HEK293 (cell line): ENCODE measurements around the gene TPM4.
A peak's percentile ranks its signal among the peaks of the same experiment; 100 is the strongest.

Experiments used
- CTCF ChIA-PET: fragments of 350-600 bp; formaldehyde crosslinking; extraction: SDS; loops from one replicate; lab custom pipeline; 2021; ENCODE audit warnings: antibody characterized with exemption; lab: Yijun Ruan, JAX
- POLR2A ChIA-PET: fragments of 300-600 bp; formaldehyde crosslinking; extraction: SDS; loops from one replicate; lab custom pipeline; 2020; ENCODE audit warnings: antibody characterized with exemption, inconsistent platforms; lab: Yijun Ruan, JAX
- H3K27ac ChIP-seq: fragments of 200-500 bp; sonication (Bioruptor generic); 2 replicates; pipeline ENCODE4 v1.5.1; 2014; ENCODE audit warnings: low read depth, low read length, control low read depth, inconsistent platforms; ENCODE audit errors: extremely low read depth
- H3K36me3 ChIP-seq, 2 experiments: fragments of 200-500 bp in 1 of 2; sonication (Bioruptor generic) in 1 of 2; 1 replicate in 1 of 2; 2 replicates in 1 of 2; pipeline ENCODE4 v1.5.1; 2014 to 2017; ENCODE audit warnings: inconsistent platforms in 2 of 2, low read length in 2 of 2; ENCODE audit not compliant: control insufficient read depth in 2 of 2, insufficient read depth in 1 of 2
- H3K4me1 ChIP-seq: fragments of 200-500 bp; sonication (Bioruptor generic); 2 replicates; pipeline ENCODE4 v1.5.1; 2014; ENCODE audit warnings: mild to moderate bottlenecking, low read length, inconsistent platforms; ENCODE audit not compliant: control insufficient read depth, insufficient read depth
- H3K4me3 ChIP-seq: 2 replicates; pipeline ENCODE4 v1.5.1; 2011; ENCODE audit warnings: low read depth, mild to moderate bottlenecking, control low read depth, low read length, moderate library complexity
- H3K9me3 ChIP-seq: fragments of 200-500 bp; sonication (Bioruptor generic); 2 replicates; pipeline ENCODE4 v1.5.1; 2014; ENCODE audit warnings: low read depth, low read length, inconsistent platforms; ENCODE audit not compliant: control insufficient read depth, insufficient read depth
- FEZF1 ChIP-seq: fragments of 450-650 bp; formaldehyde crosslinking; IDR thresholded peaks from 2 replicates; pipeline ENCODE4 v1.5.1; 2016; ENCODE audit warnings: missing biosample characterization, missing genetic modification characterization
- REPIN1 ChIP-seq: fragments of 450-650 bp; formaldehyde crosslinking; IDR thresholded peaks from 2 replicates; pipeline ENCODE4 v1.5.1; 2017; ENCODE audit warnings: missing biosample characterization, missing genetic modification characterization, low read depth
- TSHZ1 ChIP-seq: fragments of 450-650 bp; formaldehyde crosslinking; IDR thresholded peaks from 2 replicates; pipeline ENCODE4 v1.5.1; 2016; ENCODE audit warnings: missing biosample characterization, missing genetic modification characterization, borderline replicate concordance
- ZBTB11 ChIP-seq: fragments of 450-650 bp; formaldehyde crosslinking; conservative IDR thresholded peaks from 2 replicates; pipeline ENCODE4 v1.5.1; 2016; ENCODE audit warnings: low read depth, missing biosample characterization, missing genetic modification characterization
- ZFHX2 ChIP-seq: fragments of 450-650 bp; formaldehyde crosslinking; conservative IDR thresholded peaks from 2 replicates; pipeline ENCODE4 v1.5.1; 2016; ENCODE audit warnings: missing biosample characterization, missing genetic modification characterization
- ZFP3 ChIP-seq: fragments of 450-650 bp; formaldehyde crosslinking; IDR thresholded peaks from 2 replicates; pipeline ENCODE4 v1.5.1; 2016; ENCODE audit warnings: low read depth, missing biosample characterization, missing genetic modification characterization
- ZFP41 ChIP-seq: fragments of 450-650 bp; formaldehyde crosslinking; IDR thresholded peaks from 2 replicates; pipeline ENCODE4 v1.5.1; 2016; ENCODE audit warnings: missing biosample characterization, missing genetic modification characterization, borderline replicate concordance
- ZNF157 ChIP-seq: fragments of 450-650 bp; formaldehyde crosslinking; IDR thresholded peaks from 2 replicates; pipeline ENCODE4 v1.5.1; 2016; ENCODE audit warnings: missing biosample characterization, missing genetic modification characterization
- ZNF280D ChIP-seq: fragments of 450-650 bp; formaldehyde crosslinking; IDR thresholded peaks from 2 replicates; pipeline ENCODE4 v1.5.1; 2016; ENCODE audit warnings: missing biosample characterization, missing genetic modification characterization
- ZNF292 ChIP-seq: fragments of 450-650 bp; formaldehyde crosslinking; IDR thresholded peaks from 2 replicates; pipeline ENCODE4 v1.5.1; 2016; ENCODE audit warnings: low read depth, missing biosample characterization, missing genetic modification characterization, borderline replicate concordance
- ZNF350 ChIP-seq: fragments of 450-650 bp; formaldehyde crosslinking; IDR thresholded peaks from 2 replicates; pipeline ENCODE4 v1.5.0; 2017; ENCODE audit warnings: missing biosample characterization, mild to moderate bottlenecking, missing genetic modification characterization
- ZNF423 ChIP-seq: fragments of 450-650 bp; formaldehyde crosslinking; IDR thresholded peaks from 2 replicates; pipeline ENCODE4 v1.5.1; 2016; ENCODE audit warnings: missing biosample characterization, missing genetic modification characterization
- ZNF426 ChIP-seq: fragments of 450-650 bp; formaldehyde crosslinking; IDR thresholded peaks from 2 replicates; pipeline ENCODE4 v1.5.1; 2017; ENCODE audit warnings: missing biosample characterization, missing genetic modification characterization, mild to moderate bottlenecking, inconsistent platforms, moderate library complexity
- ZNF488 ChIP-seq: fragments of 450-650 bp; formaldehyde crosslinking; IDR thresholded peaks from 2 replicates; pipeline ENCODE4 v1.5.1; 2016; ENCODE audit warnings: missing biosample characterization, missing genetic modification characterization
- ZNF623 ChIP-seq: fragments of 450-650 bp; formaldehyde crosslinking; IDR thresholded peaks from 2 replicates; pipeline ENCODE4 v1.5.1; 2016; ENCODE audit warnings: missing biosample characterization, missing genetic modification characterization
- ZNF624 ChIP-seq: fragments of 450-650 bp; formaldehyde crosslinking; IDR thresholded peaks from 2 replicates; pipeline ENCODE4 v1.5.1; 2017; ENCODE audit warnings: missing biosample characterization, missing genetic modification characterization
- ZNF776 ChIP-seq: fragments of 450-650 bp; formaldehyde crosslinking; IDR thresholded peaks from 2 replicates; pipeline ENCODE4 v1.5.0; 2017; ENCODE audit warnings: missing biosample characterization, missing genetic modification characterization, borderline replicate concordance

Gene TPM4

GRCh38 chr19:16134510-16134909 is 58.2 kb downstream of the TPM4 start:
- TF ChIP-seq ZNF776 (tag by site-specific recombination) (no peak), REPIN1 (tag by site-specific recombination) (no peak), ZFP41 (no peak), ZNF624 (tag by site-specific recombination) (no peak), ZNF292 (tag by site-specific recombination) (no peak), ZFHX2 (tag by site-specific recombination) (no peak), FEZF1 (tag by site-specific recombination) (no peak), ZNF157 (no peak), ZBTB11 (tag by site-specific recombination) (no peak), ZNF350 (tag by site-specific recombination) (no peak)
- Histone ChIP-seq H3K4me3 (no peak overlapping the region), H3K27ac (no peak overlapping the region), H3K36me3 (peaks cover 16 to 46% of the 10 kb centered on the region in 2 experiments), H3K4me1 (no peaks in the 10 kb centered on the region), H3K9me3 (no peaks in the 10 kb centered on the region)
- ChIA-PET CTCF (interaction anchor here (0.6 kb wide), 1 partner anchor 74 kb away, joined by 3 read pairs; no protein-coding TSS in a partner anchor), POLR2A (interaction anchor here (0.7 kb wide), 1 partner anchor 103 kb away, joined by 3 read pairs; no protein-coding TSS in a partner anchor)

GRCh38 chr19:16135430-16136127 is 59.3 kb downstream of the TPM4 start:
- ChIA-PET POLR2A (interaction anchor here (0.6 kb wide), 1 partner anchor 15 kb away, joined by 3 read pairs; no protein-coding TSS in a partner anchor), CTCF (interaction anchor here (0.7 kb wide), 1 partner anchor 28 kb away, joined by 3 read pairs; no protein-coding TSS in a partner anchor)
- Histone ChIP-seq H3K27ac (no peak overlapping the region), H3K4me3 (no peak overlapping the region), H3K9me3 (no peaks in the 10 kb centered on the region), H3K36me3 (peaks cover 16 to 37% of the 10 kb centered on the region in 2 experiments), H3K4me1 (no peaks in the 10 kb centered on the region)
- TF ChIP-seq TSHZ1 (tag by site-specific recombination) (no peak), ZNF623 (tag by site-specific recombination) (peak; percentile 98), ZNF488 (tag by site-specific recombination) (no peak), ZNF280D (tag by site-specific recombination) (0 out of 2 replicates have a peak, but pooled peaks have one; percentile 15), ZNF426 (tag by site-specific recombination) (no peak), ZFP3 (tag by site-specific recombination) (no peak), ZNF423 (tag by site-specific recombination) (no peak)
